OCI-LY7 (cell line): ENCODE measurements around the gene HMGXB4. TPM values are rescaled to one million over a fixed set of nuclear protein-coding genes. Genes with fewer than 3 reads are reported as not detected.

Experiments
- BruUV-seq: library from RNA; stranded (reverse); fragments of 400-500 nt; replicated peaks from 2 replicates; lab custom pipeline; 2021; lab: Mats Ljungman, UMichigan
- CTCF ChIA-PET: fragments of 300-600 bp; sonication (Branson Sonifier 250); formaldehyde crosslinking; loops from one replicate; lab custom pipeline; 2022; ENCODE audit warnings: antibody characterized with exemption; ENCODE audit not compliant: unreplicated experiment; lab: Charles Lee
- POLR2A ChIA-PET: fragments of 300-600 bp; sonication (Branson Sonifier 250); formaldehyde crosslinking; loops from one replicate; lab custom pipeline; 2022; ENCODE audit warnings: antibody characterized with exemption; lab: Charles Lee
- DNase-seq: peaks from one replicate; pipeline ENCODE4 v3.0.0-alpha.2; 2015; ENCODE audit warnings: low spot score
- H2AFZ ChIP-seq: fragments of 200-600 bp; sonication (generic), shearing (Covaris generic); 2 replicates; pipeline ENCODE4 v1.6.1; 2014; ENCODE audit warnings: mild to moderate bottlenecking, antibody characterized with exemption, low read length, moderate library complexity
- H3K27ac ChIP-seq: fragments of 200-600 bp; sonication (generic); 2 replicates; pipeline ENCODE4 v1.5.1; 2014; ENCODE audit warnings: mixed run types, low read depth, mild to moderate bottlenecking, moderate library complexity, low read length, inconsistent platforms; ENCODE audit not compliant: poor library complexity, severe bottlenecking
- H3K36me3 ChIP-seq: fragments of 200-600 bp; sonication (generic); 2 replicates; pipeline ENCODE4 v1.6.1; 2014; ENCODE audit warnings: mild to moderate bottlenecking, antibody characterized with exemption, low read length, moderate library complexity, mixed read lengths; ENCODE audit not compliant: insufficient read depth
- H3K4me1 ChIP-seq: fragments of 200-600 bp; sonication (generic); 2 replicates; pipeline ENCODE4 v1.5.1; 2014; ENCODE audit warnings: mild to moderate bottlenecking, low read length; ENCODE audit not compliant: insufficient read depth, poor library complexity, severe bottlenecking
- H3K4me2 ChIP-seq: fragments of 200-600 bp; sonication (generic); 2 replicates; pipeline ENCODE4 v1.6.1; 2014; ENCODE audit warnings: mild to moderate bottlenecking, low read length
- H3K4me3 ChIP-seq: fragments of 200-600 bp; sonication (generic); 2 replicates; pipeline ENCODE4 v1.5.1; 2014; ENCODE audit warnings: mild to moderate bottlenecking, low read depth, low read length; ENCODE audit not compliant: poor library complexity, severe bottlenecking
- H3K79me2 ChIP-seq: fragments of 200-600 bp; sonication (generic); 2 replicates; pipeline ENCODE4 v1.6.1; 2016; ENCODE audit warnings: low read depth, mild to moderate bottlenecking, low read length, moderate library complexity, mixed read lengths; ENCODE audit not compliant: insufficient read depth
- H3K9me2 ChIP-seq: fragments of 200-600 bp; sonication (generic); 2 replicates; pipeline ENCODE4 v1.6.1; 2016; ENCODE audit warnings: mild to moderate bottlenecking, low read length, mixed read lengths; ENCODE audit not compliant: insufficient read depth
- H3K9me3 ChIP-seq: fragments of 200-600 bp; sonication (generic); 2 replicates; pipeline ENCODE4 v1.6.1; 2014; ENCODE audit warnings: mild to moderate bottlenecking, mixed run types, low read length, mixed read lengths
- H4K20me1 ChIP-seq: fragments of 200-600 bp; sonication (generic); 2 replicates; pipeline ENCODE4 v1.6.1; 2014; ENCODE audit warnings: mild to moderate bottlenecking, antibody characterized with exemption, low read length, moderate library complexity, mixed read lengths; ENCODE audit not compliant: insufficient read depth
- EZH2phosphoT487 ChIP-seq: fragments of 200-600 bp; sonication (generic); IDR thresholded peaks from 2 replicates; pipeline ENCODE4 v1.6.1; 2018; ENCODE audit warnings: low read depth, borderline replicate concordance, mild to moderate bottlenecking, mixed run types, antibody characterized with exemption, low read length, moderate library complexity, mixed read lengths
- intact Hi-C: fragments of 100-400 bp; cut with micrococcal nuclease; formaldehyde crosslinking; loops from one replicate; pipeline ENCODE4 v1.10.0; 2022; ENCODE audit not compliant: unreplicated experiment
- total RNA-seq, 2 experiments: library from RNA; depleted of rRNA in 1 of 2; stranded (reverse); fragments of >200 nt in 1 of 2; shearing (Covaris generic) in 1 of 2; gene quantifications; 2 replicates each; pipeline ENCODE4 v1.2.3, GENCODE V29; 2014 to 2022
- TF ChIP-seq, protein P1 (sequence below): fragments of 200-600 bp; sonication (generic); conservative IDR thresholded peaks from 2 replicates; pipeline ENCODE4 v1.5.1; 2014; ENCODE audit warnings: mild to moderate bottlenecking, antibody characterized with exemption, low read length, moderate library complexity, mixed read lengths

Gene HMGXB4
- total RNA-seq, 2 experiments from 2014 or later = 25.2 to 46.9 TPM

DNA sequence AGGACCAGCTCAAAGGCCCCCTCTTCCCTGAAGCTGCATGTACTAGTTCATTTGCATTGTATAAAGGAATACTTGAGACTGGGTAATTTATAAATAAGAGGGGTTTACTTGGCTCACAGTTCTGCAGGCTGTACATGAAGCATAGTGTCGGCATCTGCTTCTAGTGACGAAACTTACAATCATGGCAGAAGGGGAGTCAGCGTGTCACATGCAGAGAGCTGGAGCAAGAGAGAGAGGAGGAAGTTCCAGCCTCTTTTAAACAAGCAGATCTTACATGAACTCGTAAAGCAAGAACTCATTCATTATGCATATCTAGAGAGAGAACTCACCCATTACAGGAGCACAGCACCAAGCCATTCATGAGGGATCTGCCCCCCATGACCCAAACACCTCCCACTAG, 7.1 kb upstream of the HMGXB4 start:
- Histone ChIP-seq H3K9me3 (no peaks in the 10 kb centered on the region), H3K27ac (no peak overlapping the region), H4K20me1 (no peaks in the 10 kb centered on the region), H3K4me1 (no peaks in the 10 kb centered on the region), H3K36me3 (no peaks in the 10 kb centered on the region), H3K9me2 (no peaks in the 10 kb centered on the region), H3K4me3 (no peak overlapping the region), H3K79me2 (no peaks in the 10 kb centered on the region), H3K4me2 (no peak overlapping the region), H2AFZ (no peak overlapping the region)
- POLR2A ChIA-PET = no interaction called here
- no TSS peak for BruUV-seq
- CTCF ChIA-PET = no interaction called here
- intact Hi-C loops = no loop called here
- TF ChIP-seq, protein P1, sequence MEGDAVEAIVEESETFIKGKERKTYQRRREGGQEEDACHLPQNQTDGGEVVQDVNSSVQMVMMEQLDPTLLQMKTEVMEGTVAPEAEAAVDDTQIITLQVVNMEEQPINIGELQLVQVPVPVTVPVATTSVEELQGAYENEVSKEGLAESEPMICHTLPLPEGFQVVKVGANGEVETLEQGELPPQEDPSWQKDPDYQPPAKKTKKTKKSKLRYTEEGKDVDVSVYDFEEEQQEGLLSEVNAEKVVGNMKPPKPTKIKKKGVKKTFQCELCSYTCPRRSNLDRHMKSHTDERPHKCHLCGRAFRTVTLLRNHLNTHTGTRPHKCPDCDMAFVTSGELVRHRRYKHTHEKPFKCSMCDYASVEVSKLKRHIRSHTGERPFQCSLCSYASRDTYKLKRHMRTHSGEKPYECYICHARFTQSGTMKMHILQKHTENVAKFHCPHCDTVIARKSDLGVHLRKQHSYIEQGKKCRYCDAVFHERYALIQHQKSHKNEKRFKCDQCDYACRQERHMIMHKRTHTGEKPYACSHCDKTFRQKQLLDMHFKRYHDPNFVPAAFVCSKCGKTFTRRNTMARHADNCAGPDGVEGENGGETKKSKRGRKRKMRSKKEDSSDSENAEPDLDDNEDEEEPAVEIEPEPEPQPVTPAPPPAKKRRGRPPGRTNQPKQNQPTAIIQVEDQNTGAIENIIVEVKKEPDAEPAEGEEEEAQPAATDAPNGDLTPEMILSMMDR = no peak
- no peak for TF ChIP-seq EZH2phosphoT487
- no peak for DNase-seq

DNA sequence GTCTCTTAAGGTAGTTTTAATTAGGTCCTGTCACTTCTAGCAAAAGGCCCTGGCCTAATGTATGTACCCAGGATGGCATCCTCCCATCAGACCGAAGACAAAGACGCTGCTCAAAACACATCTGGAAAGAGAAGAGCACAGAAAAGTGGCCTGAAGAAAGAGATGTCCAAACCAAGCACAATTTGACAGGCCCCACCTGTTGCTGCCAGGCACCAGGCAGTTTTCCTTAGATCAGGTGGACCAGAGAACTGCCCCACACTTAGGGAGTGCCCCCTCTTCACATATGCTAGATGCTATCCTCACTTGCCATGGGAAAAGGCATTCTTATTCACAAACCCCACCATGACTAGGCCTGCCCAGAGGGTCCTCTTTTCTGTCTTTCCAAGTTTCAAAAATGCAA, 3.3 kb upstream of the HMGXB4 start:
- intact Hi-C loops = no loop called here
- Histone ChIP-seq H3K9me2 (no peaks in the 10 kb centered on the region), H3K4me1 (peaks cover 12% of the 10 kb centered on the region), H3K9me3 (no peaks in the 10 kb centered on the region), H3K4me3 (no peak overlapping the region), H2AFZ (no peak overlapping the region), H3K27ac (no peak overlapping the region), H3K4me2 (no peak overlapping the region), H3K79me2 (peaks cover 12% of the 10 kb centered on the region), H4K20me1 (no peaks in the 10 kb centered on the region), H3K36me3 (peaks cover 5% of the 10 kb centered on the region; the same call in 1 of the 2 replicates)
- ChIA-PET POLR2A (no interaction called here), CTCF (no interaction called here)
- TF ChIP-seq EZH2phosphoT487 = no peak
- TF ChIP-seq, protein P1 = no peak
- no TSS peak for BruUV-seq
- DNase-seq = no peak

DNA sequence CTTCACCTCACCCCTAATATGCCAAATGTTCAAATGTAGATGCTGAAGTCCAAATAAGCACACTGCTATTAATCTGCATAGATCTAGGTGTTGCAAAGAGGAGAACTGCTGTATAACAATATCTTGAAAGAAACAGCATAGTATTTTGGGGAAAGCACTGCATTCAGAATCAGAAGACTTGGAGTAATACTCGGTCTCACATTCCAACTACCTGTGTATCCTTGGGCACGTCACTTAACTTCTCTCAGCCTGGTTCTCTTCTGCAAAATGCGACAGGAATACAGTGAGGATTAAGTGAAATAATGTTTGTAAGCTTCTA, 332 bp upstream of the HMGXB4 start:
- peak overlapping the region; percentile 87 for H3K4me3 ChIP-seq
- H3K79me2 ChIP-seq = peaks cover 40% of the 10 kb centered on the region
- H3K4me2 ChIP-seq = peak overlapping the region; percentile 89
- TF ChIP-seq EZH2phosphoT487 = no peak
- TF ChIP-seq, protein P1 = no peak
- peak overlapping the region; percentile 99 for H2AFZ ChIP-seq
- no peaks in the 10 kb centered on the region for H3K9me2 ChIP-seq
- peaks cover 19% of the 10 kb centered on the region for H3K4me1 ChIP-seq
- ChIA-PET POLR2A (interaction anchor here (0.5 to 1.6 kb wide), 3 partner anchors 43 to 1441 kb away, joined by 3 to 4 read pairs (median 3); partner anchors contain the start of gene TOM1), CTCF (no interaction called here)
- no peaks in the 10 kb centered on the region for H4K20me1 ChIP-seq
- H3K27ac ChIP-seq = peak overlapping the region; percentile 73
- peaks cover 27% of the 10 kb centered on the region for H3K36me3 ChIP-seq
- no peaks in the 10 kb centered on the region for H3K9me3 ChIP-seq
- intact Hi-C loops = loop anchor here (5.0 kb wide), 1 partner anchor 75 kb away; no protein-coding TSS in a partner anchor
- no TSS peak for BruUV-seq
- DNase-seq = no peak
